Stimulated activated CD8-positive, alpha-beta memory T cell treated with anti-CD3 and anti-CD28 coated beads, Interleukin-7, amount 100 ng/mL, for 24 hours (primary cell): ENCODE data around the gene FITM1.
A peak's percentile ranks its signal among the peaks of the same experiment; 100 is the strongest.

Source experiments
- DNase-seq: peaks from one replicate; pipeline ENCODE4 v3.0.0-alpha.2; 2020; ENCODE audit warnings: low read depth

The FITM1 gene

DNA sequence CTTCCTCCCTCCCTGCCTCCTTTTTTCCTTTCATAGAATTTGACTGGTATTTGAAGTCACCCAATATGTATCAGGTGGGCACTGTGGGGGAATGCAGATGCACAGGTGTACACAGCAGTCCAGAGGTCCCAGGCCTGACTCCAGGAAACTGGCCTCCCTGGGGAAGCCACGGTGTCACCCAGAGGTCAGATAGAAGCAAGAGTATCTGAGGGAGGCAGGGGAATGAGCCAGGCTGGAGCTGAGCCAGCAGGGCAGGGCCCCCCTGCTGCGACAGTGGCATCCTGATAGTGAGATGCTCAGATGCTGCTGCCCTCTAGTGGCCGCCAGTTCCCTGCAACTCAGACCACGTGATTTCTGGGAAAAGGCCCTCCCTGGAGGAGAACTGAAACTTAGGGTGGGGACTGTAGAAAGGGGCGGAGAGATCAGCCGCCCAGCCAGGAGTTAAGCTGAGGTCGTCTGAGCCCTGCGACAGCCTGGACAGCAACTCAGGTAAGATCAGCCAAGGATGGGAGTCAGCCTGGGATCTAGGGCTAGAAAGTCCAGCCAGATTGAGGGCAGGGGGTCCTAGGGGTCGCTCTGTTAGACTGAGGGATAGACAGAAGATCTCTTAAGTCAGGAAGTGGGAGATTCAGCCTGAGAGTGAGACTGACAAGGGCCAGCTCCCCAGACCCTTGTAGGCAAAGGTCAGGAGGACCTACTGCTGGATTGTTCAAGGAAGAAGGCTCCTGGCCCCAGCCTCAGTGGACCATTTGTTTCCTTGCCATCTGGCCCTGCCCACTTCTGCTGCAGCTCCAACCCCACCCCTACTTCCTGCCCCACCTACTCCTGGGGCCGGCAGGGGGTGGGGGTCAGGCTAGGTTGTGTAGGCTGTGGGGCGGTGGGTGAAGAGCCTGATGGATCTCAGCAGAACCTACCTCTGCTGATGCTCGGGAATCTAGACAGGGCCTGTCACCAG lies 30.7 kb downstream of the FITM1 start, which contains the start of gene IRF9:
Gene IRF9, plus strand, starts transcription at position 416 of the 955 bp plus-strand sequence. CDS start 880 bp downstream, outside the sequence.
- peak; percentile 97 for DNase-seq

DNA sequence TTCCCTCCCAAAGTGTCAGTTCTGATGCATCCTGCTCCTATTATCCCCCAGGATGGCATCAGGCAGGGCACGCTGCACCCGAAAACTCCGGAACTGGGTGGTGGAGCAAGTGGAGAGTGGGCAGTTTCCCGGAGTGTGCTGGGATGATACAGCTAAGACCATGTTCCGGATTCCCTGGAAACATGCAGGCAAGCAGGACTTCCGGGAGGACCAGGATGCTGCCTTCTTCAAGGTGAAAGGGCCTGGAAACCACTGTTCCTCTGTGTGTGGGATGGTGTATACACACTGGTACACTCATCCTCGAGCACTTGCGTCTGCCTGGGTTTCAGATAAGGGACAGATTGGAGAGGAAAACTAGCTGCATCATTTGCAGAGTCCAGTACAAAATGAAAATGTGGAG lies 31.6 kb downstream of the FITM1 start:
- DNase-seq: no peak

DNA sequence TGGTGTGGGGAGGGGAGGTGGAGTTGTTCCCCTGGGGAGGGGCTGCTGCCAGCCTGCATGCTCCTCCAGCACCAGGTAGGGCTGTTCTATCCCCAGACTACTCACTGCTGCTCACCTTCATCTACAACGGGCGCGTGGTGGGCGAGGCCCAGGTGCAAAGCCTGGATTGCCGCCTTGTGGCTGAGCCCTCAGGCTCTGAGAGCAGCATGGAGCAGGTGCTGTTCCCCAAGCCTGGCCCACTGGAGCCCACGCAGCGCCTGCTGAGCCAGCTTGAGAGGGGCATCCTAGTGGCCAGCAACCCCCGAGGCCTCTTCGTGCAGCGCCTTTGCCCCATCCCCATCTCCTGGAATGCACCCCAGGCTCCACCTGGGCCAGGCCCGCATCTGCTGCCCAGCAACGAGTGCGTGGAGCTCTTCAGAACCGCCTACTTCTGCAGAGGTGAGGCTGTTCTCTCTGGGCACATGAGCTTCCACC lies 34.1 kb downstream of the FITM1 start:
- DNase-seq: no peak

DNA sequence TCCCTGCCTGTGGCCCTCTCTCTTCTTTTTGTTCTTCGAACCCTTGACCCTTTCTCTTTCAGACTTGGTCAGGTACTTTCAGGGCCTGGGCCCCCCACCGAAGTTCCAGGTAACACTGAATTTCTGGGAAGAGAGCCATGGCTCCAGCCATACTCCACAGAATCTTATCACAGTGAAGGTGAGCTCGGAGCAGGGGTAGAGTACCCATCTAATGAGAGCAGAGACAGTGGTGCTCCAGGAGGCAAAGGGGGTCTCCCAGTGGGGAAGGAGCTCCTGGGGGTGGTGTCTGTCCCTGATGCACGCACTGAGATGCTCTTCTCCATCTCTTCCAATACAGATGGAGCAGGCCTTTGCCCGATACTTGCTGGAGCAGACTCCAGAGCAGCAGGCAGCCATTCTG lies 35.3 kb downstream of the FITM1 start:
- no peak for DNase-seq

DNA sequence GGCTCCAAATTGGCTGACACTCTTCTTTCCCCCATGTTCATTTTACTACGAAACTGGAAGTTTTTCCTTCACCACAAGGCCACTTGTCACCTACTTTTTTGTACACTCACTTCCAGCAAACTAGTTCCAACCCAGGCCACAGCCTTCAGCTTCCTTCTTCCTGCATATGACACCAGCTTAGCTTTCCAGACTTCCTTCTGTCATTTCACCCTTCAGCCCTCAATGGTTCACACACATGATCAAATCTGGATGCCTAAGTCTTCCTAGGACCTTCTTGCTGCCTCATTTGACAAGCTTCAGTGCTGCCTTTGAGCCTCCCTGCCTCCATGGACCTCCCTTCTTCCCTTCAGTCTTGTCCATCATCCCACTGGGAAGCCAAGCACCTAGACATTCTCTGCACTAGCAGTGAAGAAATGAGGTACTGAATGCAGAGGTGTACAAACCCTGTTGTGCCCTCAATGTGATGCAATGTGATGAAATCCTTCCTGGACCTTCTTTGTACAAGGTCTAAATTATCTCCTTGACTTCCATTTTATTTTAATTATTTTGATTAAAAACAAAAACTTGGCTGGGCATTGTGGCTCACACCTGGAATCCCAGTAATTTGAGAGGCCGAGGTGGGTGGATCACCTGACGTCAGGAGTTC lies 37.1 kb downstream of the FITM1 start:
- DNase-seq: no peak

DNA sequence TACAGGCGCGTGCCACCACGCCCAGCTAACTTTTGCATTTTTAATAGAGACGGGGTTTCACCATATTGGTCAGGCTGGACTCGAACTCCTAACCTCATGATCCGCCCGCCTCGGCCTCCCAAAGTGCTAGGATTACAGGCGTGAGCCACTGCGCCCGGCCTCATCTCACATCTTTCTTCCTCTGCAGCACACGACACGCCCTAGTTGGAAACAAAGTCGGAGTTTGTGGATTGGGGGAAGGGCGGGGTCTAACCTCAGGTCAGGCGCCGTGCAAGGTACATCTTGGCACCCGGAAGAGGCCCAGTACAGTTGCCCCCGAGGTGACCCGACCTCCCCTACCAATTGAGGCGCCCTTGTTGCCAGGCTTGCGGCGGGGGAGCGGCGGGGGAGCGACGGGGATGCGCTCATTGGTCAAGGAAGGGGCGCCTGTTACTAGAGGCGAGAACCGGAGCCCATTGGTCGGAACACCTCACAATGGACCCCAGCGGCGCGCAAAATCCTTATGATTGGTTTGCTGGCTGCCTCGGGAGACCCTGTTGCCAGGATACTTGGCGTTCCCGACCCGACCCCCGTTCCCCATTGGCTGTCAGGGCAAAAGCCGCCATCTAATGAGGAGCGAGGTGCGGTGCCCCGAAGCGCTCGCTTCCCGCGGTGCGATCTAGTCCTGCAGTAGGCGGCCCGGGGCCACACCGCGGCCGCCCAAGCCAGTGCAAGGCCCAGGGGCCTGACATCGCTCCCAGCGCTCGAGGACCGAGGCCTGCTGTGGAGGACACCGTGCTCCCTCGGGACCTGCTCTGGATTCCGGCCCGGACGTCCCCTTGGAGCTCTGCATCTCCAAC lies 41.2 kb downstream of the FITM1 start, which contains the start of gene REC8:
Gene REC8, plus strand, starts transcription at position 659 of the 839 bp plus-strand sequence. CDS start 473 bp downstream, outside the sequence.
- peak; percentile 48 for DNase-seq

DNA sequence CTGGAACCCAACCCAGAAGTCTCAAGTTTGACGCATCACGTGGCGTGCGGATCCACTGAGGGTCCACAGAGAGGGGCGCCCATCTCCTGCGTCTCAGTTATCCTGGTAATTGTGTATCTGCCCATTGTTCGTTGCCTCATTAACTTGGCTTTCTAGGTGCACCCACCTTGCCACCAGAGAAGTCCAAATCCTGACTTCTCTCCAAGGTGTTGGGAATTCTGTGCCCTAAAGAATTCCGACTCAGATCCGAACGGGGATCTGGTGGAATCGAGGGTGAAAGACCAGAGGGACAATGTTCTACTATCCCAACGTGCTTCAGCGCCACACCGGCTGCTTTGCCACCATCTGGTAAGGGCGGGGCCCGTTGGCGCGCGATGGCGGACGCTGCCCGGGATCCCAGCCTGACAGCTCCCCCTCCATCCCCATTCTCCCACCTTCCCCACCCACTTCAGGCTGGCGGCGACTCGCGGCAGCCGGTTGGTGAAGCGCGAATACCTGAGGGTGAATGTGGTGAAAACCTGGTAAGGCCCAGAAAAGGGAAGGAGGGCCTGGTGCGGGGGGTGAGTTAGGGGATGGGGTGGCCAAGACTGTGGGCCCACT lies 41.9 kb downstream of the FITM1 start:
- DNase-seq: no peak

DNA sequence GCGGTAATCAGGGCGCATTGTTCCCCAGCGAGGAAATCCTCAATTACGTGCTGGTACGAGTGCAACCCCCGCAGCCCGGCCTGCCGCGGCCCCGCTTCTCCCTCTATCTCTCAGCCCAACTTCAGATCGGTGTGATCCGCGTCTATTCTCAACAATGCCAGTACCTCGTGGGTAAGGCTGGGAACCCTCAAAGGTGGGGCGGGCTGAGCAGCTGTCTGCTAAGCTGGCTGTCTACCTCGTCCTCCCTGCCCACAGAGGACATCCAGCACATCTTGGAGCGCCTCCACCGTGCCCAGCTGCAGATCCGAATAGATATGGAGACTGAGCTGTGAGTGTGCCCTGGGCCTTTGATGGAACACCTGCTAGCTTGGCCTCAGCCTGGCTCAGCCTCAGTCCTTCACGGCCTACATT lies 42.4 kb downstream of the FITM1 start:
- no peak for DNase-seq

DNA sequence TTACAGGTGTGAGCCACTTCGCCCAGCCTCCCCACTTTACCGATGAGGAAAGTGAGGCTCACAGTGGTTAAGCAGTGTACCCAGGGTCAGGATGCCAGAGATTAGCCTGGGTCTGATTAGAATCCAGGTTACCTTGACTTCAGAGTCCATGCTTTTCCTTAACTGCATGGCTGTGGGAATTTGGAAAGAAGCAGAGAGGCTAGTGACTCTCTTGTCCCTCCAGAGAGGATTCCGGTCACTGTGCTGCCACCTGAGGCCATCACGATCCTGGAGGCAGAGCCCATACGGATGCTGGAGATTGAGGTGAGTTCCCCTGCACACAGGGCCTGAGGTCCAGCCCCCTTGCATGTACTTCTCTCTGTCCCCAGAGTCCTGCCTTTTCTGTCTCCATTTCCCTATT lies 46.1 kb downstream of the FITM1 start:
- no peak for DNase-seq

DNA sequence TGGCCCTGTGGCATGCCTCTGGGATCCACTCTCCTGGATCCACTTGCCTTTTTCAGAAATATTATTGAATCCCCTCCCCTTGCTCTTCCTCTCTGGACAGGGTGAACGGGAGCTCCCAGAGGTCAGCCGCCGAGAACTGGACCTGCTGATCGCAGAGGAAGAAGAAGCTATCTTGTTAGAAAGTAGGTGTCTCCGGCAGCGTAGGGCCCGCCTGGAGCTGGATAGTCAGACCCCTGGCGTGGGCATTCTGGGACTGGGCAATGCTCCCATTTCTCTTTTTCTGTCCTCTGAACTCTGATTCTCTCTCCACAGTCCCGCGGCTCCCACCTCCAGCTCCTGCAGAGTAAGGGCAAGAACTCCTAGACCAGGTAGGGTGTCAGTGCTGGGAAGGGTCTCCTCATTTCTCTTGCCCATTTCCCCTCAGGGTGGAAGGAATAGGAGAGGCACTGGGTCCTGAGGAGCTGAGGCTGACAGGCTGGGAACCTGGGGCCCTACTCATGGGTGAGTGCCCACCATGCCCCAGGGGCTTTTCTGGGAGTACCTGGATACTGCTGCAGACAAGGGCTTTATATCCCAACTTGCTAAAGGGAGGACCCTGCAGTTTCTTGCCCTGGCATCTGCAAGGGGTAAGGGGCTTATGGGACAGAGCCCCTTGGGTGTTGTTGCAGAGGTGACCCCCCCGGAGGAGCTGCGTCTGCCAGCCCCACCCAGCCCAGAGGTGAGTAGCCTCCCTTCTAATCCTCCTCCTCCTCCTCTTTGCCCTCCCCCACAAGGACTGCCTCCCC lies 46.8 kb downstream of the FITM1 start:
- no peak for DNase-seq

DNA sequence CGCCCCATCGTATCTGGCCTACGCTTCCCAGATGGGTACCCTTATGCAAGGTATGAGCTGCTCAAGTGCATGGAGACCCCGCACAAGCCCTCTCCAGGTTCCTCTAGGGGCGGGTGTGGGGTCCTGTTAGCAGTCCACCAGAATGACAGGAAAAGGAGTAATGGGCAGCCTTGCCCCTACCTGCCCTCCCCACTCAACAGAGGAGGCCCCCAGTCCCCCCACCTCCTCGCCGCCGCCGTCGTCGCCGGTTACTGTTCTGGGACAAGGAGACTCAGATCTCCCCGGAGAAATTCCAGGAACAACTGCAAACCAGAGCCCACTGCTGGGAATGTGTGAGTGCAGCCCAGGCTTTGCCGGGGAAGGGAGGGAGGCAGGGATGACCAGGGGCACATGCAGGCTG lies 47.4 kb downstream of the FITM1 start:
- no peak for DNase-seq

DNA sequence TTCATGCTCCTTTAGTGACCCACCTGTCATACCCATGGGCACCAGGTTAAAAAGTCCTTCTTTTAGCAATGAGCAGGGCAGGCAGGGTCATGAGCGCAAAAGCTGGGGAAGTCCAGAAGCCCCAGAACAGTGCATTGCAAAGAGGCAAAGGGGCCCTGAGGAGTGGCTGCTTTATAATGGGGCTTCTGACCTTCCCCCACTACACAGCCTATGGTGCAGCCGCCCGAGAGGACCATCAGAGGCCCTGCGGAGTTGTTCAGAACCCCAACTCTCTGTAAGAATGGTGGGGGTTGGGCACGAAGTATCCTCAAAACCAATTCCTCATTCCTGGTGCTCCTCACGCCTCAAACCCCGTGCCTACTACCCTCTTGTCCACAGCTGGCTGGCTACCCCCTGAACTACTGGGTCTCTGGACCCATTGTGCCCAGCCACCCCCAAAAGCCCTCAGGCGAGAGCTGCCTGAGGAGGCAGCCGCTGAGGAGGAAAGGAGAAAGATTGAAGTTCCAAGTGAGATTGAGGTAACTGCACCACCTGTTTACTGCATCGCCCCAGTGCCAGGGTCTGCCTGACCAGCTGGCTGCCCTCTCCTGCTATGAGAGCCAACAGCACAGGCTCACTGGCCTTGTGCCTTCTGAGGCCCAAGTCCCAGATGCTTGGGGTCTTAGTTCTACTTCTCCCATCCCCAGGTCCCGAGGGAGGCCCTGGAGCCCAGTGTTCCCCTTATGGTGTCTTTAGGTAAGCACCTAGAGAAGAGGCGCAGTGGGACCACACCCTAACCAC lies 48.1 kb downstream of the FITM1 start:
- no peak for DNase-seq

DNA sequence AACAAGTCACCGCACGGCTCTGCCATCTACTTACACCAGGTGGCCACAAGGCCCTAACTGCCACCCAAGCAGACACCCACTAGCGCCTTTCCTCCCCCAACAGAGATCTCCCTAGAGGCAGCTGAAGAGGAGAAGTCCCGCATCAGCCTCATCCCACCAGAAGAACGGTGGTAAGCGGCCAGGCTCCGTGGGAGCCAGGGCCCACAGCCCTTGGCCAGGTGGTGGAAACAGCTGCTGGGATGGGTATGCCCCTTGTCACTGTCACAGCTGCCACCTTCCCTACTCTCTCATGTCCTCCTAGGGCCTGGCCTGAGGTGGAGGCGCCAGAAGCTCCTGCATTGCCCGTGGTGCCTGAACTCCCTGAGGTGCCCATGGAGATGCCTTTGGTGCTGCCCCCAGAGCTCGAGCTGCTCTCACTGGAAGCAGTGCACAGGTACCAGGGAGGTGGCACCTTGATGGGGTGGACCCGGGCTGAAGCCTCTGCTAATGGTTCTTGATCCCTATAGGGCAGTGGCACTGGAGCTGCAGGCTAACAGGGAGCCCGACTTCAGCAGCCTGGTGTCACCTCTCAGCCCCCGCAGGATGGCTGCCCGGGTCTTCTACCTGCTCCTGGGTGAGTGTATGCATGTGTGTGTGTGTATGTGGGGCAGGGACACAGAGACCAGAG lies 49.0 kb downstream of the FITM1 start:
- DNase-seq: no peak

DNA sequence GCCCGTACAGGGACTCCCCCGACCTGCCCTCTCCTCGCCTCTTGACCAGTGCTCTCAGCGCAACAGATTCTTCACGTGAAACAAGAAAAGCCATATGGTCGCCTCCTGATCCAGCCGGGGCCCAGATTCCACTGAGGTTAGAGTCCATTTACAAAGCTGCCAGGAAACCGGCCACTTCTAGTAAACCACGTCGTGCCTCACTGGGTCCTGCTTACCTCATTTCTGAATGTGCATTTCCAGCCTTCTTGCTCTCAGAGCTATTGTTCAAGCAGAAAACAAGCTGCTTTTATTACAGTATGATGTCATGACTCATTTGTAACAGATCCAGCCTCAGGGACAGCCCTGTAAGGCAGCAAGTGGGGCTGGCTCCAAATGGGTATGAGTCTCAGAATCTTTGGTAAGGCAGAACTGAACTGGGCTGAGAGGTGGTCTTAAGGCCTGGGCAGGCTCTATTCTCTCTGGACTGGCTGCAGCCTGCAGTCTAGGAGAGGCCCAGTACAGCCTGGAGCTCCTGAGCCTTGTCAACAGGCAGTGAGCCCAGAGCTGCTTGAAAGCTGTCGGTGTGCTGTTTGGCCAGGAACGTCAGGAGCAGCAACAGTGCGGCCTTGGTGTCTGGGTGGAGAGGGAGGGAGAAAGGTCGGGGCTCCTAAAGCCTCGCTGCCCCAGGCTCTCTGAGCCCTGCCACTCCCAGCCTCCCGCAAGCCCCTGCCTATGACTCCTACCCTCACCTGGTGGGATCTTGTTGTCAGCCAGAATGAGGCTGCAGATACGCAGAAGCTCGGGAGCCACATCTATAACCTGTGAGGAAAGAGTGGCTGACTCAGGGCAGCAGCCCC lies 49.7 kb downstream of the FITM1 start:
- no peak for DNase-seq

DNA sequence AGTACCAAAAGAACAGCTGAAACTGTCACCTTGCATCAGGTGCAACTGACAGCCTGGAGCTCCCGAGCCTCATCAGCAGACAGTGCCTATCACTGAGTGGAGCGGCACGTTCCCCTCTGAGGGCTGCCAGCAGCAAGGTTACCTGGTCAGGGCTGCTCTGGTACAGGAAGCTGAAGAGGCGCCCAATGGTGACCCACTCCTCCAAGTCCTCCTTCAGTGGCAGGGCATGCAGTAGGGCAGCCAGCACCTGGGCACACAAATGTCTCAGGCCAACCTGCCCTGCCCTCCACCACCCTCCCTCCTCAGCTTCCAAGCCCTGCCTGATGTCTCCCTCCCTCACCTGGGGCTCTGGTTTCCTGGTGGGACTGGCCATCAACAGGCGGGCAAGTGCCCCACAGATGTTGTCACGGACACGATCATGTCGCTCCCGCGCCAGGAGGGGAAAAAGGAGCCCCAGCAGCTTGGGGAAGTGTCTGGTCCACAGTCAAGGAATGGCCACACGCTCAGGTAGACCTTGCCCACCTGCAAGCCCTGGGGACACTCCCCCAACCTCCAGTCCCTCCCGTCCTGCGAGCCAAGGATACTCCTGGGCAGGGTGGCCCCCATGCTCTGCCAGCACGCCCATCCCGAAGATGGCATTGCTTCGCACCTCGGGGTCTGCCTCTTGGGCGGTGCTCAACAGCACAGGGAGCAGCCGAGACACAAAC lies 51.1 kb downstream of the FITM1 start:
- DNase-seq: no peak
